Uterus (tissue), 4 donors: ENCODE measurements around the gene RIF1. TPM values are rescaled to one million over a fixed set of nuclear protein-coding genes. Genes with fewer than 3 reads are reported as not detected.
A peak's percentile ranks its signal among the peaks of the same experiment; 100 is the strongest.

Experiments
- DNase-seq, 2 donors: peaks; one replicate each; pipeline ENCODE4 v3.0.0-alpha.2; 2019 to 2020
- H3K27ac ChIP-seq, 2 donors: fragments of 200-600 bp; sonication (generic); 1 replicate in 1 of 2; 2 replicates in 1 of 2; pipeline ENCODE4 v1.5.1; 2016 to 2018
- H3K27me3 ChIP-seq, 2 donors: fragments of 200-600 bp; sonication (generic); one replicate each; pipeline ENCODE4 v1.5.1; 2018 to 2019; ENCODE audit warnings: control low read depth in 1 of 2
- H3K36me3 ChIP-seq, 2 donors: fragments of 200-600 bp; sonication (generic); one replicate each; pipeline ENCODE4 v1.5.1; 2019; ENCODE audit warnings: control low read depth in 1 of 2
- H3K4me1 ChIP-seq, 2 donors: fragments of 200-600 bp; sonication (generic); one replicate each; pipeline ENCODE4 v1.5.1; 2018 to 2019; ENCODE audit warnings: control low read depth in 1 of 2
- H3K4me3 ChIP-seq, 2 donors: fragments of 200-600 bp; sonication (generic); 1 replicate in 1 of 2; 2 replicates in 1 of 2; pipeline ENCODE4 v1.5.1; 2018 to 2019; ENCODE audit warnings: mild to moderate bottlenecking in 1 of 2
- H3K9me3 ChIP-seq, 2 donors: fragments of 200-600 bp; sonication (generic); one replicate each; pipeline ENCODE4 v1.5.1; 2019; ENCODE audit warnings: control low read depth in 1 of 2
- POLR2A ChIP-seq, 2 donors: fragments of 450-650 bp; IDR thresholded peaks; one replicate each; pipeline ENCODE4 v1.6.1; 2016; ENCODE audit warnings: antibody characterized with exemption in 2 of 2, mild to moderate bottlenecking in 1 of 2, moderate library complexity in 1 of 2
- intact Hi-C: fragments of 100-400 bp; cut with DNase I; formaldehyde crosslinking; loops from one replicate; pipeline ENCODE4 v1.15.1; 2023; ENCODE audit warnings: low total_unique reads
- total RNA-seq, 4 donors: library from RNA; depleted of rRNA in 3 of 4; stranded (reverse); fragments of >200 nt in 3 of 4; gene quantifications; one replicate each; pipeline versions ENCODE4 v1.1.0 to v1.2.4, GENCODE V29; 2014 to 2023
- TF ChIP-seq, protein P1 (sequence below), 4 experiments: fragments of 200-600 bp in 2 of 4; fragments of 450-650 bp in 2 of 4; sonication (generic) in 2 of 4; IDR thresholded peaks; one replicate each; pipeline ENCODE4 v1.5.1; 2016 to 2019; ENCODE audit warnings: antibody characterized with exemption in 4 of 4, mild to moderate bottlenecking in 2 of 4, moderate library complexity in 1 of 4
- donor health status: DM: yes; HTN: yes; CAD: no.

The RIF1 gene
- total RNA-seq, 4 donors from 2014 or later = 19.0 to 99.6 (median 56.3) TPM

- Histone ChIP-seq H3K27me3 (no peaks in the 10 kb centered on the region), H3K36me3 (no peaks in the 10 kb centered on the region), H3K4me3 (no peak overlapping the region), H3K9me3 (no peaks in the 10 kb centered on the region), H3K4me1 (no peaks in the 10 kb centered on the region), H3K27ac (no peak overlapping the region)
- intact Hi-C loops = no loop called here
- TF ChIP-seq POLR2A (IDR thresholded peaks at IDR 0.05) = no peak
- TF ChIP-seq, protein P1, sequence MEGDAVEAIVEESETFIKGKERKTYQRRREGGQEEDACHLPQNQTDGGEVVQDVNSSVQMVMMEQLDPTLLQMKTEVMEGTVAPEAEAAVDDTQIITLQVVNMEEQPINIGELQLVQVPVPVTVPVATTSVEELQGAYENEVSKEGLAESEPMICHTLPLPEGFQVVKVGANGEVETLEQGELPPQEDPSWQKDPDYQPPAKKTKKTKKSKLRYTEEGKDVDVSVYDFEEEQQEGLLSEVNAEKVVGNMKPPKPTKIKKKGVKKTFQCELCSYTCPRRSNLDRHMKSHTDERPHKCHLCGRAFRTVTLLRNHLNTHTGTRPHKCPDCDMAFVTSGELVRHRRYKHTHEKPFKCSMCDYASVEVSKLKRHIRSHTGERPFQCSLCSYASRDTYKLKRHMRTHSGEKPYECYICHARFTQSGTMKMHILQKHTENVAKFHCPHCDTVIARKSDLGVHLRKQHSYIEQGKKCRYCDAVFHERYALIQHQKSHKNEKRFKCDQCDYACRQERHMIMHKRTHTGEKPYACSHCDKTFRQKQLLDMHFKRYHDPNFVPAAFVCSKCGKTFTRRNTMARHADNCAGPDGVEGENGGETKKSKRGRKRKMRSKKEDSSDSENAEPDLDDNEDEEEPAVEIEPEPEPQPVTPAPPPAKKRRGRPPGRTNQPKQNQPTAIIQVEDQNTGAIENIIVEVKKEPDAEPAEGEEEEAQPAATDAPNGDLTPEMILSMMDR (IDR thresholded peaks at IDR 0.05) = no peak
- no peak for DNase-seq
Observed at GRCh38 chr2:151422917-151423439, 13.3 kb downstream of the RIF1 start.

- Histone ChIP-seq H3K27ac (no peak overlapping the region), H3K4me3 (no peak overlapping the region), H3K27me3 (no peaks in the 10 kb centered on the region), H3K9me3 (no peaks in the 10 kb centered on the region), H3K36me3 (no peaks in the 10 kb centered on the region), H3K4me1 (no peaks in the 10 kb centered on the region)
- DNase-seq = no peak
- TF ChIP-seq POLR2A (IDR thresholded peaks at IDR 0.05) = no peak
- intact Hi-C loops = no loop called here
Observed at GRCh38 chr2:151423760-151424159, 14.1 kb downstream of the RIF1 start.

GRCh38 chr2:151437630-151438029, 27.9 kb downstream of the RIF1 start:
- H3K4me1 ChIP-seq = no peaks in the 10 kb centered on the region
- H3K36me3 ChIP-seq = no peaks in the 10 kb centered on the region
- no peaks in the 10 kb centered on the region for H3K27me3 ChIP-seq
- intact Hi-C loops = no loop called here
- no peak overlapping the region for H3K4me3 ChIP-seq
- TF ChIP-seq, protein P1 (IDR thresholded peaks at IDR 0.05) = peak in 3 of 4 experiments; percentile 37 to 62 (median 59)
- no peak for TF ChIP-seq POLR2A (IDR thresholded peaks at IDR 0.05)
- no peak overlapping the region for H3K27ac ChIP-seq
- DNase-seq = no peak
- H3K9me3 ChIP-seq = no peaks in the 10 kb centered on the region

GRCh38 chr2:151438506-151438905, 28.8 kb downstream of the RIF1 start:
- Histone ChIP-seq H3K27ac (no peak overlapping the region), H3K4me3 (no peak overlapping the region), H3K4me1 (no peaks in the 10 kb centered on the region), H3K36me3 (no peaks in the 10 kb centered on the region), H3K27me3 (no peaks in the 10 kb centered on the region), H3K9me3 (no peaks in the 10 kb centered on the region)
- no peak for TF ChIP-seq POLR2A (IDR thresholded peaks at IDR 0.05)
- TF ChIP-seq, protein P1 (IDR thresholded peaks at IDR 0.05) = no peak
- no peak for DNase-seq
- intact Hi-C loops = no loop called here

GRCh38 chr2:151439127-151439526, 29.4 kb downstream of the RIF1 start:
- Histone ChIP-seq H3K4me1 (no peaks in the 10 kb centered on the region), H3K9me3 (no peaks in the 10 kb centered on the region), H3K27ac (no peak overlapping the region), H3K36me3 (no peaks in the 10 kb centered on the region), H3K27me3 (no peaks in the 10 kb centered on the region), H3K4me3 (no peak overlapping the region)
- intact Hi-C loops = no loop called here
- TF ChIP-seq, protein P1 (IDR thresholded peaks at IDR 0.05) = no peak
- no peak for TF ChIP-seq POLR2A (IDR thresholded peaks at IDR 0.05)
- no peak for DNase-seq

DNA sequence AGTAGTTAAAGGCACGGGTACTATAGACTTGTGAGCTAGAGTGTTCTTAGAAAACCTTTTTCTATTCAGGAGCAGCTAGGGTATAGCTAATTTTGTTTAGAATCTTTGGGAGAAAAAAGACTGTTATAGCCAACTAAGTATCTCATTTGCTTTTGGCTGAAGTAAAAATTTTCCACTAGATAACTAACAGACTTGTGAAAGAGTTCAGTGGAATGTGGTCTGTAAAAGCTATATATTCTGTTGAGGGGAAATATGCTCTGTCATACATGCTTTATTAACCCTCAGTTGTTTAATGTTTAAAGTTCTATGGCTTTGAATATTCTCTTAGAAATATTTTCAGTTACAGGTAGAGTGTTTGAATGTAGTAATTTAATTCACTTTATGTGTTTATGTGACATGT, 49.7 kb downstream of the RIF1 start:
- DNase-seq = no peak
- Histone ChIP-seq H3K27me3 (no peaks in the 10 kb centered on the region), H3K9me3 (no peaks in the 10 kb centered on the region), H3K36me3 (no peaks in the 10 kb centered on the region), H3K27ac (no peak overlapping the region), H3K4me3 (no peak overlapping the region), H3K4me1 (no peaks in the 10 kb centered on the region)
- intact Hi-C loops = no loop called here
- no peak for TF ChIP-seq POLR2A (IDR thresholded peaks at IDR 0.05)
